ENCODE results near the gene POTEI.
"Not testable (repeated sequence)": the region's sequence is repeated elsewhere in the genome, so short reads cannot be mapped to it uniquely, and the experiment has no call there.

The POTEI gene

GRCh38 chr2:130509228-130509627 lies at the start of gene POTEI:
POTEI (minus strand) TSS chr2:130509328; CDS start chr2:130509235, 93 bp downstream.
- H3K27me3 ChIP-seq (ENCODE audit: insufficient read depth, low read length); H3K4me3 ChIP-seq (ENCODE audit: low read length); H2AFZ ChIP-seq (ENCODE audit: low read depth, low read length); H3K36me3 ChIP-seq (ENCODE audit: insufficient read depth, low read length); H3K9me3 ChIP-seq (ENCODE audit: low read length); H3K4me1 ChIP-seq (ENCODE audit: insufficient read depth, low read length): not testable (repeated sequence)

- not testable (repeated sequence) for H3K4me1 ChIP-seq (ENCODE audit: insufficient read depth, low read length)
Observed at GRCh38 chr2:130556441-130556840, 47.3 kb upstream of the POTEI start.

DNA sequence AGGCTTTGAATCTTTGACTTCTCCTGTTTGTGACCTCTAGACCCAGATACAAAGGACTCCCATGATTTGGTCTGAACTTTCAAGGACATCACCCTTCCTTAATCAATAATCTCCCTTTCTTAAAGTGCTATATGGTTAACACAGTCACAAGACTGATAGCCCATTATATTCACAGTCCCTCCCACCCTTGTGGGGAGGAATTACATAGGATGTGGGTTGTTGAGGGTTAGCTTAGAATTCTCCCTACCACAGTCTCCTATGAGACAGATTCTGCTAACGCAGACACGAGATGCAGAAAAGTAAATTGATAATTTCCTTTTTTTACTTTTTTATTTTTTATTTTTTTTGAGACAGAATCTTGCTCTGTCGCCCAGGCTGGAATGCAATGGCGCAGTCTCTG lies 45.0 kb upstream of the POTEI start:
- H2AFZ ChIP-seq (ENCODE audit: low read depth, low read length); H3K4me3 ChIP-seq (ENCODE audit: low read length); H3K27me3 ChIP-seq (ENCODE audit: insufficient read depth, low read length); H3K4me1 ChIP-seq (ENCODE audit: insufficient read depth, low read length); H3K9me3 ChIP-seq (ENCODE audit: low read length); H3K36me3 ChIP-seq (ENCODE audit: insufficient read depth, low read length): not testable (repeated sequence)

More at GRCh38 chr2:130556441-130556840, 47.3 kb upstream of the POTEI start:
- H3K27me3 ChIP-seq (ENCODE audit: insufficient read depth, low read length); H3K36me3 ChIP-seq (ENCODE audit: insufficient read depth, low read length); H2AFZ ChIP-seq (ENCODE audit: low read depth, low read length); H3K9me3 ChIP-seq (ENCODE audit: low read length); H3K4me3 ChIP-seq (ENCODE audit: low read length): not testable (repeated sequence)

DNA sequence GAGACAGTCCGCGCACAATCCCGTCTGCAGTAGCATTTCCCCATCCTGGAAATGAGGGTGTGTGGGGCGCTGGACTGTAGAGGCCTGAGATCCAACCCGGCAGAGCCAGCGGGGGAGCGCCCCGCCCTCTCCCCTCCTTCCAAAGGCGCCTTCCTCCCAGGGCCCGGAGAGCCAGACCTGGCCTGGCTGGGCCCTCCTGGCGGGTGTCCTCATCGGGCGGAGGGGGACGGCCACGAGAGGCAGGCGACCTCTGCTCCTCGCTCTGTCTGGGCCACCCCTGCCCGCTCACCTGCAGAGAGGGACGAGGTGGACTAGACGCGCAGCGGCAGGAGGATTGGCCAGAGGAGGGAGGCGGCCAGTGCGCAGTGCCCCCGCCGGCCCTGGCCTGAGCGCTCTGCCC lies 40.3 kb upstream of the POTEI start:
- not testable (repeated sequence) for H3K27me3 ChIP-seq (ENCODE audit: insufficient read depth, low read length); H3K4me1 ChIP-seq (ENCODE audit: insufficient read depth, low read length); H3K4me3 ChIP-seq (ENCODE audit: low read length); H2AFZ ChIP-seq (ENCODE audit: low read depth, low read length); H3K36me3 ChIP-seq (ENCODE audit: insufficient read depth, low read length); H3K9me3 ChIP-seq (ENCODE audit: low read length)

GRCh38 chr2:130548418-130548817 lies 39.3 kb upstream of the POTEI start:
- H3K36me3 ChIP-seq (ENCODE audit: insufficient read depth, low read length); H3K4me3 ChIP-seq (ENCODE audit: low read length); H3K9me3 ChIP-seq (ENCODE audit: low read length); H3K4me1 ChIP-seq (ENCODE audit: insufficient read depth, low read length); H3K27me3 ChIP-seq (ENCODE audit: insufficient read depth, low read length); H2AFZ ChIP-seq (ENCODE audit: low read depth, low read length): not testable (repeated sequence)

DNA sequence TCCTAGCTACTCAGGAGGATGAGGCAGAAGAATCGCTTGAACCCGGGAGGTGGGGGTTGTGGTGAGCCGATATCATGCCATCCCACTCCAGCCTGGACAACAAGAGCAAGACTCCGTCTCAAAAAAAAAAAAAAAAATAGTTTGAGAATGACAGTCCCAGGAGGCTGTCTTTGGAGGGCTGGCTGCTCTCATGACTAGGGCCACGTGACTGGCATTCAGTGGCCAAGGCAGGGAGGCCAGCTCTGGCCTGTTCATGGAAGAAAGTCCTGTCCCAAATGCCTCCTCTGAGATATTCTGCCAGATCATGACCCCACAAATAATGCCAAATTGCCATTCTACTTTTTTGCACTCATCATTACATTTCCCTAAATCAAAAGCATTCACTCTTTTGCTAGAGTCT lies 35.9 kb upstream of the POTEI start:
- H3K9me3 ChIP-seq (ENCODE audit: low read length); H3K27me3 ChIP-seq (ENCODE audit: insufficient read depth, low read length); H3K4me1 ChIP-seq (ENCODE audit: insufficient read depth, low read length); H3K36me3 ChIP-seq (ENCODE audit: insufficient read depth, low read length); H3K4me3 ChIP-seq (ENCODE audit: low read length); H2AFZ ChIP-seq (ENCODE audit: low read depth, low read length): not testable (repeated sequence)

DNA sequence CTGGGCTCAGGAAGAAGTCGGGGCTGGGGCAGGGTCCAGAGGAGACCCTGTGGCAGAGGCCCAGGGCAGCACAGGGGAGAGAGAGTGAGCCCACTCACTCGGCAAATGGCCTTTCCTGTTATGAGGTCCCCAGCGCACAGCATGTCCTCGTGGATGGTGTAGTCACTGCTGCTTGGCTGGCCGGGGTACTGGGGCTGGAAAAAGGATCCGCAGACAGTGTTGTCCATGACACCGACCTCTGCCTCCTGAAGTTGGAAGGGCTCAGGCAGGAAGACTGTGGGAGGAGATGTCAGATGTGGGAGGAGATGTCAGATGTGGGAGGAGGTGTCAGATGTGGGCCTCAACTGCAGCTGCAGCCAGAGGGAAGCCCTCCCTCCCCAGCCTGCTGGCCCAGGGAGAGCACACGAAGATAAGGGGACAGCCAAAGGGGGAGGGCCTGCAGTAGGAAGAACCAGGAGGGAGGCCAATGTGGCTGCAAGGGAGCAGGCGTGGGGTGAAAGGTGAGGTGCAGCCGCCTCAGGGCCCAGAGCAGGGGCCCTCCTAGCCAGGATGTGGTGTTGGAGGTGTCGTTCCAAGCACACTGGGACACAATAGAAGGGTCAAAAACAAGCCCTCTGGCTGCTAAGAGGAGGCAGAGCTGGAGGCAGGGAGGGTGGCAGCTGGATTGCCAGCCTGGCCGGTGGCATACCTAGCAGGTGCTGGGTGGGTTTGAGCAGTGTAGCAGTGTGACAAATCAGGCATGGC lies 34.8 kb upstream of the POTEI start:
- not testable (repeated sequence) for H3K27me3 ChIP-seq (ENCODE audit: insufficient read depth, low read length); H3K4me3 ChIP-seq (ENCODE audit: low read length)

GRCh38 chr2:130542789-130543188 lies 33.7 kb upstream of the POTEI start:
- H3K36me3 ChIP-seq (ENCODE audit: insufficient read depth, low read length); H3K27me3 ChIP-seq (ENCODE audit: insufficient read depth, low read length); H3K4me3 ChIP-seq (ENCODE audit: low read length); H3K4me1 ChIP-seq (ENCODE audit: insufficient read depth, low read length); H3K9me3 ChIP-seq (ENCODE audit: low read length); H2AFZ ChIP-seq (ENCODE audit: low read depth, low read length): not testable (repeated sequence)

More for the DNA sequence above, 34.8 kb upstream of the POTEI start:
- H3K4me1 ChIP-seq (ENCODE audit: insufficient read depth, low read length); H3K9me3 ChIP-seq (ENCODE audit: low read length); H3K36me3 ChIP-seq (ENCODE audit: insufficient read depth, low read length); H2AFZ ChIP-seq (ENCODE audit: low read depth, low read length): not testable (repeated sequence)

DNA sequence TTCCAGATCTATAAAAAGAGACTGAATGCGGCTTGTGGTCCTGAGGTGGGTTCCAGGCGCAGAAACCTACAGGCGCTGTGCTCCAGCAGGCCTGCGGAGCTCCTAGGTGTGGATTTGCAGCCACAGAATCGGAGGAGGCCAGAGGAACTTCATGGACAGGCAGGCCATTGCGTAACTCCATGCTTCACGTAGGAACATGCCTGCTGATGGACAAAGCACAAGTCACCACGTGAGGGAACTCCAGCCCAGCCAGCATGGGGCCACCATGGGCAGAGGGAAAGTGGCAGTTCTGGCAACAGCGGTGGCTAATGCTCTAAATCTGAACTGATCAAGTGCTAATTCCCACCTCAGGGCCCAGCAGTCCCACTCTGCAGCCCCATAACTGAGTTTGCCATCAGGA lies 29.1 kb upstream of the POTEI start:
- not testable (repeated sequence) for H2AFZ ChIP-seq (ENCODE audit: low read depth, low read length); H3K9me3 ChIP-seq (ENCODE audit: low read length); H3K4me1 ChIP-seq (ENCODE audit: insufficient read depth, low read length); H3K36me3 ChIP-seq (ENCODE audit: insufficient read depth, low read length); H3K27me3 ChIP-seq (ENCODE audit: insufficient read depth, low read length); H3K4me3 ChIP-seq (ENCODE audit: low read length)

GRCh38 chr2:130536654-130537053 lies 27.5 kb upstream of the POTEI start:
- not testable (repeated sequence) for H3K4me3 ChIP-seq (ENCODE audit: low read length); H3K9me3 ChIP-seq (ENCODE audit: low read length); H3K36me3 ChIP-seq (ENCODE audit: insufficient read depth, low read length); H3K27me3 ChIP-seq (ENCODE audit: insufficient read depth, low read length); H2AFZ ChIP-seq (ENCODE audit: low read depth, low read length); H3K4me1 ChIP-seq (ENCODE audit: insufficient read depth, low read length)

DNA sequence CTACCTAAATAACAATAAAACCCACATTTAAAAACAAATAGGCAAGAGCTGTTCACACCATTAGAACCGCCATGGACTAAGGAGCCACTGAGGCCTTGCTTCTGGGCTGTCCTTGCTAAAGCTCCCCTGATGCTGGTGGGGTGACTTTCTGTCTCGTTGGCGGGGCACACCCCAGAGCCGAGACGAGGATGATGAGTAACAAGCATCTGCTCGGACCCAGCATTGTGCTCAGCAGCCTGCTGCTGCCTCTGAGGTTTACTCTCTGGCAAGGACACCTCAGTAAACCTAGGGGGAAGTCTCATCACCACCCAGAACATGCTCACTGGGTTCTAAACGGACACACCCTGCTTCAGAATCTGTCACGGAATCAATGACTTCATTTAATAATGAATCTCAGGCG lies 22.5 kb upstream of the POTEI start:
- not testable (repeated sequence) for H3K4me1 ChIP-seq (ENCODE audit: insufficient read depth, low read length); H3K36me3 ChIP-seq (ENCODE audit: insufficient read depth, low read length); H3K4me3 ChIP-seq (ENCODE audit: low read length); H3K9me3 ChIP-seq (ENCODE audit: low read length); H2AFZ ChIP-seq (ENCODE audit: low read depth, low read length); H3K27me3 ChIP-seq (ENCODE audit: insufficient read depth, low read length)

GRCh38 chr2:130531225-130531624 lies 22.1 kb upstream of the POTEI start:
- not testable (repeated sequence) for H3K27me3 ChIP-seq (ENCODE audit: insufficient read depth, low read length); H2AFZ ChIP-seq (ENCODE audit: low read depth, low read length); H3K4me3 ChIP-seq (ENCODE audit: low read length); H3K9me3 ChIP-seq (ENCODE audit: low read length); H3K36me3 ChIP-seq (ENCODE audit: insufficient read depth, low read length); H3K4me1 ChIP-seq (ENCODE audit: insufficient read depth, low read length)

DNA sequence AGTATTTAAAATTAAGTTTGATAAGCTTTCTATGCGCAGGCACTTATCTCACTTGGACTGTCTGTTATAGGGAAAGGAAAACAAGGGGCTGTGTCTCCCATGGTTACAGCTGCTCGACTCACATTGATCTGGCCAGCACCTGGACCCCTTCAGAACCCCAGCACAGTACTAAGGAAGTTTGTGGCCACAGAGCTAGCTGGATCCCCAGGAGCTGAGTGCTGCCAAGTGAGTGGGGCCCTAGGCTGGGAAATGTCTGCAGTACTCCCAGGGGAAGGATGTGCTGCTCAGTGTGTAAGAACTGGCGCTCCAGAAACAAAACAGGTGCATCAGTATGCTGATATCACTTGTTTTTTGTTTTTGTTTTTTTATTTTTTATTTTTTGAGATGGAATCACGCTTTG lies 21.1 kb upstream of the POTEI start:
- H2AFZ ChIP-seq (ENCODE audit: low read depth, low read length); H3K4me1 ChIP-seq (ENCODE audit: insufficient read depth, low read length); H3K9me3 ChIP-seq (ENCODE audit: low read length); H3K4me3 ChIP-seq (ENCODE audit: low read length); H3K27me3 ChIP-seq (ENCODE audit: insufficient read depth, low read length); H3K36me3 ChIP-seq (ENCODE audit: insufficient read depth, low read length): not testable (repeated sequence)

- H3K9me3 ChIP-seq (ENCODE audit: low read length); H3K4me1 ChIP-seq (ENCODE audit: insufficient read depth, low read length); H3K27me3 ChIP-seq (ENCODE audit: insufficient read depth, low read length); H3K36me3 ChIP-seq (ENCODE audit: insufficient read depth, low read length); H3K4me3 ChIP-seq (ENCODE audit: low read length); H2AFZ ChIP-seq (ENCODE audit: low read depth, low read length): not testable (repeated sequence)
Observed at GRCh38 chr2:130529545-130529944, 20.4 kb upstream of the POTEI start.
